GM12874 (cell line): ENCODE results near the gene G3BP2.

Experiments used
- CTCF ChIP-seq: IDR thresholded peaks from 2 replicates; pipeline ENCODE4 v1.5.1; 2011; ENCODE audit warnings: low read depth, mild to moderate bottlenecking, control low read depth, low read length, moderate library complexity; ENCODE audit not compliant: insufficient read depth

Gene G3BP2

DNA sequence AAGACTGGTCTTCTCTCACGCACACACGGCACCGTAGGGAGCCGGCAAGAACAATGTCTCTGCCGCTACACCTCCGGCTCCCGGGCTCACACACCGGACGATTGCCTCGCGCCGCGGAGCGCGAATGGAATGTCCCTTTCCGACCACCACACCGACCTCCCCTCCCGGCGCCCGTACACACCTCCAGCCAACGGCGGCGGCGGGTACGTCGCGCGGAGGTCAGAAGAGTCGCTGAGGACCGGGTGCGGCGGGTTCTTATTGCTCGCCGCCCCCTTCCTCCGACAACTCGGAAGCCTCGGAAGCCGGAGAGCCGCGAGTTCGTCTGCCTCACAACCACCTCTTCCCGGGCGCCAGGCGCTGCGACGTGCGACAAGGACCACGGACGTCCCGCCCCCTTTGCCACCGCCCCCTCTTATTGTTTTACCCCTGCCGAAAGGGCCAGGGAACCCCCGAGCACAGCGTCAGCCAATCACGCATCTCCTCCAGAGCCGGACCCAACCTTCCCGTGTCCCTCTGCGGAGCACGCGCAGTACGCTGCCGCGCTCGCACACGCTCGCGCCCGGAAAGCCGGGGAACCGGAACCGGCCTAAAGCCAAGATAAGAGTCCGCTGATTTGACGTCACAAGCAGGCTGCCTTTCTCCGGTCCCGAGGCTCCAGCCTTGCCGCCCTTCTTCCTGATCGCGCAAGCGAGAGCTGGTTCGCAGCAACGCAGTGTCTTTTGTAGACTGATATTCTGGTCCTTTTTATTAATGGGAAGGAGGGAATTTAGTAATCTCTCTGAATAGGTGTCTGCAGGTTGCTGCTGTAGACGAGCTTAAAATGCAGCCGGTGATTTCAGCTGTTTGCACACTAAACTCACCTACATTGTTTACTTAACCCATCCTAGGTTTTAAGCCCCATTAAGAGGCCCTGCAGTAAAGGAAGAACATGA is at the start of gene G3BP2:
Gene G3BP2, minus strand, starts transcription at position 385 of the 932 bp plus-strand sequence. CDS start 11,386 bp downstream, outside the sequence.
- no peak for TF ChIP-seq CTCF

DNA sequence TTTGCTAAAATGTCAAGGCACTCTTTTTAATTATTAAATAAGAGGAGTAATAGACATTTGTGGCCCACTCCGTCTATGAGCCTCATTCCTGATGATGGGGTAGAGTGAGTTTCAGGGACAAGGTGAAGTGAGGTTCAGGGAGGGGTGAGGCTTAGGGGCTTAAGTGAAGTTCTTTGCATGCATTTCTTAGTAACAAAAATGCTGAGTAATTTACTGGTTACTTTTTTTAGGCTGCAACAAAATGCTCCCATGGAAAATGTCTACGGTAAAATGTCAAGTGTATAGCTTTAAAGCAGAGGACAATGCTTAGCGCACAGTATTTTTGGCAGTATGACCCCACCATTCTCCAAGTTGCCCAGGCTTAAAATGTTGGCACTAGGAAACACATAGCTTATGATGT is 49.2 kb upstream of the G3BP2 start:
- no peak for TF ChIP-seq CTCF

- no peak for TF ChIP-seq CTCF
Observed at GRCh38 chr4:75718529-75718928, 45.3 kb upstream of the G3BP2 start.

DNA sequence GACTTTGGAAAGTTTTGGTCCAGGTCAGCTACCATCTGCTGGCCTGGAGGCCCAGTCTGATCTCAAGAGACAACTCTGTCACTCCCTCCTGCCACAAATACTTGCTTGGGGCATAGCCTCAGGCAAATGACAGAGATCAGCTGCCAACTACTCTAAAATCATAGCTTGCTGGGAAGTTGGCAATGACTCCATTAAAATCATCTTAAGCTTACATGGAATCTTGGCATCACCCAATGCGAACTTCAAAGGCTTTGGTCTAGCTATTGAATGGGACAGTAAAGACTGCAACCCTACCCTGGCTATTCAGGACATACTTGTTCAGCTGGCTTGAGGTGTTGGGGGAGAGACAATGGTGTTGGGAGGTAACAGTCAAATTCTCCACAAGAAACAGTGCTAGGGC is 44.2 kb upstream of the G3BP2 start:
- no peak for TF ChIP-seq CTCF

DNA sequence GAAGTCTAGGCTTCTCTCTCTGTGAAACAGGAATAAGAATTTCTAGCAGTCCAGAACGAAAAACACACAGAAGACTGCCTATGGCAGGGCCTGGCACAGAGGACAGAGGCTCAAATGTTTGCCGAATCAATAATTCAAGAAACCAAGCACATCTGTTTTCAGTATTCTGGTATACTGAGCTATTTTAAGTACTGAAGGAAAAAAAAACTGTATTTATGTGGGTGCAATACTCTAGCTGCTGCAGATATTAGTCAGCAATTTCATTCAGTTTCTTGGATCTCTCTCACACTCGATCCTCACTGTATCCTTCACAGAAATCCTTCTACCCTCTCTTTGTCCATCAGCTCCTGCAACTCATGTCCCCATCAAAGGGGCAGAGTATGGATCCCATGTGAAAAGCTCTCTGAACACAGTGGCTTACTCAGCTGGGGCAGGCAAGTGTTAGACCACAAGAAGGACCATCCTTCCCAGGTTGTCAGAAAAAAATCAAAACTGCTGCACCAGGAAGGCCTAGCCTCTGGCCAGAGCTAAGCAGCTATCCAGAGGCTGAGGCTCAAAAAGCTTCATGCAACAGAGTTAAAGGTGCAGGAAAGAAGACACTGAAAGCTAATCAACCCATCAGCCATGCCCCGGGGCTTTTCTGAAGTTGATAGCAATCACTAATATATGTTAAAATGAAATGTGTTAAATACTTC is 42.0 kb upstream of the G3BP2 start:
- no peak for TF ChIP-seq CTCF

GRCh38 chr4:75714704-75715103 is 41.5 kb upstream of the G3BP2 start:
- no peak for TF ChIP-seq CTCF

GRCh38 chr4:75714011-75714410 is 40.8 kb upstream of the G3BP2 start:
- TF ChIP-seq CTCF: no peak
